Measurements from ENCODE around the gene GRIN2A.

DNA sequence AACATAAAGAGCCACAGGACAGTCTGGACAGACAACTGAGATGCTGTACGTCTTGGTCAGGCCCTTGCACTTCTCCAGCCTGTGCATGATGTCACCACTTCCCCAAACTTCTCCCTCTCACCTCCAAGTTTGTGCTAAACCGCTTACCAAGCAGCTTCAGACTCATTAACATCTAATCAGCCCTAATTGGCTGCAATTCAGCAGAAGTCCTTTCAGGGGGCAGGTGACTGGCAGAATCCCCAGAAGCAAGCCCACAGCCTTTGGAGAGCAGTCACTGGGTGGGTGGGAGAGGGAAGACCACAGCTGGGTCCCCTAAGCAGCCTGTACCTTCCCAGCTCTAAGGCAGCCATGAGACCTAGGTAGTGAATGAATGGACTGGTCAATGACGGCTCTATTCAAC, 161.4 kb downstream of the GRIN2A start:
- TF ChIP-seq EP300 (IDR thresholded peaks at IDR 0.05) (no peak), POLR2A (IDR thresholded peaks at IDR 0.05) (no peak), POLR2AphosphoS5 (IDR thresholded peaks at IDR 0.05) (no peak)
- TF ChIP-seq, protein P1, sequence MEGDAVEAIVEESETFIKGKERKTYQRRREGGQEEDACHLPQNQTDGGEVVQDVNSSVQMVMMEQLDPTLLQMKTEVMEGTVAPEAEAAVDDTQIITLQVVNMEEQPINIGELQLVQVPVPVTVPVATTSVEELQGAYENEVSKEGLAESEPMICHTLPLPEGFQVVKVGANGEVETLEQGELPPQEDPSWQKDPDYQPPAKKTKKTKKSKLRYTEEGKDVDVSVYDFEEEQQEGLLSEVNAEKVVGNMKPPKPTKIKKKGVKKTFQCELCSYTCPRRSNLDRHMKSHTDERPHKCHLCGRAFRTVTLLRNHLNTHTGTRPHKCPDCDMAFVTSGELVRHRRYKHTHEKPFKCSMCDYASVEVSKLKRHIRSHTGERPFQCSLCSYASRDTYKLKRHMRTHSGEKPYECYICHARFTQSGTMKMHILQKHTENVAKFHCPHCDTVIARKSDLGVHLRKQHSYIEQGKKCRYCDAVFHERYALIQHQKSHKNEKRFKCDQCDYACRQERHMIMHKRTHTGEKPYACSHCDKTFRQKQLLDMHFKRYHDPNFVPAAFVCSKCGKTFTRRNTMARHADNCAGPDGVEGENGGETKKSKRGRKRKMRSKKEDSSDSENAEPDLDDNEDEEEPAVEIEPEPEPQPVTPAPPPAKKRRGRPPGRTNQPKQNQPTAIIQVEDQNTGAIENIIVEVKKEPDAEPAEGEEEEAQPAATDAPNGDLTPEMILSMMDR (IDR thresholded peaks at IDR 0.05): no peak
